Cardiac fibroblast (primary cell): ENCODE results near the gene C8A.

ENCODE experiments used
- DNase-seq, 2 donors: peaks; one replicate each; pipeline versions ENCODE4 v3.0.0 to v3.0.0-alpha.2; 2010; ENCODE audit warnings: low read depth in 2 of 2
- H3K4me3 ChIP-seq, 2 donors: replicated peaks in 1 of 2; 1 replicate in 1 of 2; 2 replicates in 1 of 2; pipeline ENCODE4 v1.5.1; 2011; ENCODE audit warnings: low read depth in 2 of 2, low read length in 2 of 2, mild to moderate bottlenecking in 2 of 2, moderate library complexity in 1 of 2
- TF ChIP-seq, protein P1 (sequence below): IDR thresholded peaks from one replicate; pipeline ENCODE4 v1.5.1; 2011; ENCODE audit warnings: low read depth, mild to moderate bottlenecking, low read length, inconsistent platforms

C8A gene

DNA sequence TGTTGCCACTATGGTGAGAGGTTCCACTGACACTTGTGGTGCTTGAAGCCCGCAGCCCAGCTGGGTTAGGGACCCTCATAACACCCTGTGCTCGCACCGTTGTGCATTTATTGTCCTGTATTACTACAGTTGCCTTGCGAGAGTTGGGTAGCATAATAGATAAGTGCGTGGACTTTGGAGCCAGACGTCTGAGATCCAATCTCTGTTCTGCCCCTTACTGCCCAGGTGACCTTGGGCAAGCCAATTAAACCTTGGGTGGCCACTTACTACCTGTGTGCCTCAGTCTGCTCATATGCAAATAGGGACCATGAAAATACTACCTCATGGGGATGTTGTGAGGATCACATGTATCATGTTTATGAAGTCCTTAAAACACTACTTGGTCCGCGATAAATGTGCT, 97.9 kb downstream of the C8A start:
- H3K4me3 ChIP-seq = no peak overlapping the region
- DNase-seq = no peak
- TF ChIP-seq, protein P1, sequence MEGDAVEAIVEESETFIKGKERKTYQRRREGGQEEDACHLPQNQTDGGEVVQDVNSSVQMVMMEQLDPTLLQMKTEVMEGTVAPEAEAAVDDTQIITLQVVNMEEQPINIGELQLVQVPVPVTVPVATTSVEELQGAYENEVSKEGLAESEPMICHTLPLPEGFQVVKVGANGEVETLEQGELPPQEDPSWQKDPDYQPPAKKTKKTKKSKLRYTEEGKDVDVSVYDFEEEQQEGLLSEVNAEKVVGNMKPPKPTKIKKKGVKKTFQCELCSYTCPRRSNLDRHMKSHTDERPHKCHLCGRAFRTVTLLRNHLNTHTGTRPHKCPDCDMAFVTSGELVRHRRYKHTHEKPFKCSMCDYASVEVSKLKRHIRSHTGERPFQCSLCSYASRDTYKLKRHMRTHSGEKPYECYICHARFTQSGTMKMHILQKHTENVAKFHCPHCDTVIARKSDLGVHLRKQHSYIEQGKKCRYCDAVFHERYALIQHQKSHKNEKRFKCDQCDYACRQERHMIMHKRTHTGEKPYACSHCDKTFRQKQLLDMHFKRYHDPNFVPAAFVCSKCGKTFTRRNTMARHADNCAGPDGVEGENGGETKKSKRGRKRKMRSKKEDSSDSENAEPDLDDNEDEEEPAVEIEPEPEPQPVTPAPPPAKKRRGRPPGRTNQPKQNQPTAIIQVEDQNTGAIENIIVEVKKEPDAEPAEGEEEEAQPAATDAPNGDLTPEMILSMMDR = no peak

DNA sequence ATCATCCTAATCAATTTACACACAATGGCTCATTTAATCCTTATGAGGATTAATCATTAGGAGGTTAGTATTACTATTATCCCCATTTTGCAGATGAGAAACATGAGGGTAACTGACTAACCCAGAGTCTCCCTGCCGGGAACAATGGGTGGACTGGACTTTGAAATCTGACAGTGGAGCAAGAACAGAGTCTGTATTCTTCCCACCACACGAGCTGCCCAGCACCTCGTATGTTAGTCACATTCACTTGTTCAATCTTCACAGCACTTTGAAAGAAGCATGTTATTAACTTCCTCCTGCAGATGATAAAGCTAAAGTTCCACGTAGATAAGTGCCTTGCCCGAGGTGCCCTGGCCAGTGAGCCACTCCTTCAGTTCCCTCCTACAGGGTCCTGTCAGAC, 98.8 kb downstream of the C8A start:
- DNase-seq = no peak
- H3K4me3 ChIP-seq = no peak overlapping the region
- TF ChIP-seq, protein P1 = no peak

DNA sequence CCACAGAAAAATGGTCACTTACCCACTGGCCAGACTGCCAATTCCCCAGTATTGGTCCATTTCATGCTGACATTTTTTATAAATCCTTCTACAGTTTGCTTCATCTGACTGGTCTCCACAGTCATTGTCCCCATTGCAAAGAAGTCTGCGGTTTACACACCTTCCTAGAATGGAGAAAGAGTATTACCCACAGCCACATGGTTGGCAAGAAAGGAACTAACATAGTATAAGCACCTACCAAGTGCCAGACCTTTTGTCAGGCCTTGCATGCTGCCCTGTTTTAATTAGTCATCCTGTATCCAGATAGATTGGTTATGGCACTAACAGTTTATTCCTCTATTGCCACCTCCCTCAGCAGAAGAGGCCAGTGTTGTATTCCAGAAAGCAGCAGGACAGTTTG, 100.1 kb downstream of the C8A start:
- TF ChIP-seq, protein P1 = no peak
- DNase-seq = no peak
- no peak overlapping the region for H3K4me3 ChIP-seq

DNA sequence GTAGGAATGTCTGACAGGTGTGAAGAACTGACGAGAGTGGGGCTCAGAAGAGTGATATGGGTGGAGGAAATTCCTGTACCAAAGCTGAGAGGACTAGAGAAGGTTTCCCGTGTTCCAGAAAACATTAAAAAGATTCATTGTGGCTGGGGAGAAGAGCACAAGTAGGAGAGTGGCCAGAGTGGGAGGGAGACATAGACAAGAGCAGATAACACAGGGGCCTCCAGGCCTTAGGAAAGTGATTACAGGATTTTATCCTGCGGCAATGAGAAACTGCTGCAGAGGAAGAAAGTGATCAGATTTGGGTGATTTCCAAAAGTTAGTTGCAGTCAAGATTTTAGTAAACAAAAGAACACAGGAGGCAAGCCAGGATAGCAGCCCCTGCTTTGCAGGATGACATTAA, 103.3 kb downstream of the C8A start:
- no peak for DNase-seq
- TF ChIP-seq, protein P1 = no peak

DNA sequence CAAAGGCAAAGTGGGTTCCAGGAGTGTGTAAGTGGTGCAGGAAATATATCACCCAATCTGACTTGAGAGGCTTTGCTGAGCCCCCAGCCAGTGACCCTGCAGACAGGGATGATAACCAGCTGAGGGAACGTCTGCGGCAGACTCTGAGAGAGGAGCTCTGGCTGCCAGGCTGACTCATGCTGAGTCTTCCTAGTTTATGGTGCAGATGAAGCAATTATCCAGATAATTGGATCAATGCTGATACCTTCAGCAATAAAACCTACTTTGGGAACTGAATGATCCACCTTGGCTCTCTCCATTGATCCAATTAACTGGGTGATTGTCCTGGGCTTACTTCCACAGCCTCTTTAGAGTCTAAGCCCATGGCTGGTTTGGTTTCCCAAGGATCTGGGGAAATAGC, 103.9 kb downstream of the C8A start:
- TF ChIP-seq, protein P1 = no peak
- DNase-seq = peak; percentile 15 to 31
- no peak overlapping the region for H3K4me3 ChIP-seq

More for the DNA sequence above, 103.3 kb downstream of the C8A start:
- no peak overlapping the region for H3K4me3 ChIP-seq

DNA sequence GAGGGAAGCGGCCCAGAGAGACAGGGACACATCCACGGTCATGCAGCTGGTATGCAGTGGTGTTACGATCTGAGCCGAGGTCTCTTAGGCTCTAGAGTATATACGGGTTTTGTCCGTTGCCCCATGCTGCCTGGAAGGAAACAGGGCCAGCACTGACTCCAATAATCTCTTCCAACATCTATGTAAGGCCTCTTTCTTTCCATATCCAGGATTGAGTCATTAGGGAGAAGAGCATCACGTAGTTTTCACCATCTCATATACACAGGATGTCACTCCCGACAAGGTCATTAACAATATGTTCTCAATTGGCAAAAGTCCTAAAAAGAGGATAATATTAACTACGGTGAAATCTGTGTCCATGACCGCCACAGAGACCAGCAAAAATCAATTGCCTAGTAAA, 106.8 kb downstream of the C8A start:
- DNase-seq = no peak
- H3K4me3 ChIP-seq = no peak overlapping the region
- TF ChIP-seq, protein P1 = no peak

DNA sequence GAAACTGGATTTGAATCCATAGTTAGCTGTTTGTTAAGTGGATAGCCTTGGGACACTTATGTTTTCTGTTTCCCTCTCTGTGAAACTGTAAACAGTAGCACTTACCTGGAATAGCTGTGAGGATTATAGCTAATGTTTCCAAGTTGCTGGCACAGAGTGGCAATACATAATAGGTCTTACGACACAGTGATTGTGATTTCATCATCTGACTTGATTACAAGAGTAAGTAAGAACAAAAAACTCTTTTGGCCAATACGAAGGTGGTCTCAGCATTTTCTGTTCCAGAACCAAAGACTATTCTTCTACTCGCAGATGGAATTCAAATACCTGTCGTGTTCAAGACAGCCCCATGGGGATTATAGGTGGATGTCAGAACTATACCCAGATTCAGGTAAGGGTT, 109.1 kb downstream of the C8A start:
- peak; percentile 9 to 11 for DNase-seq
- no peak overlapping the region for H3K4me3 ChIP-seq
- TF ChIP-seq, protein P1 = no peak
